Mononuclear cell (primary cell): Measurements from ENCODE around the gene SIPA1L3. TPM values are rescaled to one million over a fixed set of nuclear protein-coding genes. Genes with fewer than 3 reads are reported as not detected.

Source experiments
- H3K27me3 ChIP-seq: 2 replicates; pipeline ENCODE4 v1.6.0; 2011; ENCODE audit warnings: low read length, control low read depth; ENCODE audit not compliant: insufficient read depth
- H3K4me1 ChIP-seq: 2 replicates; pipeline ENCODE4 v1.5.1; 2011; ENCODE audit warnings: mild to moderate bottlenecking, low read length, control low read depth; ENCODE audit not compliant: insufficient read depth
- H3K4me3 ChIP-seq: 2 replicates; pipeline ENCODE4 v1.5.1; 2011; ENCODE audit warnings: mild to moderate bottlenecking, low read length, moderate library complexity
- H3K9me3 ChIP-seq: 2 replicates; pipeline ENCODE4 v1.5.1; 2011; ENCODE audit warnings: low read depth, mild to moderate bottlenecking, control low read depth, low read length
- total RNA-seq: library from RNA; depleted of rRNA; stranded (reverse); fragments of >200 nt; gene quantifications from one replicate; pipeline ENCODE4 v1.2.3, GENCODE V29; 2012

SIPA1L3 gene
- total RNA-seq, 1 donor, result 12.8 TPM

- H3K9me3 ChIP-seq, result no peaks in the 10 kb centered on the region
Observed at GRCh38 chr19:38072776-38073750, 166.1 kb downstream of the SIPA1L3 start.

GRCh38 chr19:38073841-38074685, 167.1 kb downstream of the SIPA1L3 start:
- H3K27me3 ChIP-seq, result no peaks in the 10 kb centered on the region
- peaks cover 8% of the 10 kb centered on the region for H3K4me1 ChIP-seq
- no peaks in the 10 kb centered on the region for H3K9me3 ChIP-seq
- no peak overlapping the region for H3K4me3 ChIP-seq

More at GRCh38 chr19:38072776-38073750, 166.1 kb downstream of the SIPA1L3 start:
- H3K4me3 ChIP-seq, result no peak overlapping the region
- H3K27me3 ChIP-seq, result no peaks in the 10 kb centered on the region
- peaks cover 8% of the 10 kb centered on the region for H3K4me1 ChIP-seq

DNA sequence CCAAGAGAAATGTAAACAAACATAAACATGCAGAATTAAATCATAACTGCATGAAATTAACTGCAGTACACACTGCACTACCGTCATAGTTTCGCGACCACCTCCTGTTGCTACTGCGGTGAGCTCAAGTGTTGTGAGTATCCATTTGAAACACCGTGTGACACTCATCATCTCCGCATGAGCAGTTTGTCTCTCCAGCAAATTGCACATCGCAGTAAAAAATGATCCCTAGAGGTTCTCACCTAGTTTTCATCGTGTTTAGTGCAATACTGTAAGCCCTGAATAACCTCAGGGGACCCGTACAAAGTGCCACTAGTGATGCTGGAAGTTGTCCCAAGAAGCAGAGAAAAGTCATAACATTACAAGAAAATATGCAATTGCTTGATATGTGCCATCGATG, 169.3 kb downstream of the SIPA1L3 start:
- H3K4me1 ChIP-seq, result peaks cover 19% of the 10 kb centered on the region
- no peaks in the 10 kb centered on the region for H3K27me3 ChIP-seq

DNA sequence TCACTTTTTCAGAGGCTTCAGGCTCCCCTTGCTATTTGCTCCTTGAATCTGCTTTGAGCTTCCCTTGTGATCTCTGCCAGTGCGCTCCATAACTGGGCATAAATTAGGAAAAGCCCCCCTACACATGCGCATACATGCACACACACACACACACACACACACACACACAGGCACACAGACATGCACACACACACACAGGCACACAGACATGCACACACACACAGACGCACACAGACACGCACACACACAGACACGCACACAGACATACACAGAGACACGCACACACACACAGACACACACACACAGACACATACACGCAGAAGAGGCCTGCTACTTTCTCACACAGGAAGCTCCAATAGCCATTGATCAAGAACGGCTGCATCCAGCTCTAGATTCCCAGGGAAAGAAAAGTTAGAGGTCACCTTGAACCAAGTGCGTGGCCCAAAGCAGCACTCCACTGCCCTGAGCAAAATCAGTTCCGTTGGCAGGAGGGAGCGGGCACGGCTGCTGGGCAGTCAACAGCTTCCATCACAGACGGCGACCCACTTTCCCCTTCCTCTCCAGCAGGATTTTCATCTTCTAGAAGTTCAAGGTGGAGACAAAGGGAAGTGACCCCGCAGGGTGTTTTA, 171.4 kb downstream of the SIPA1L3 start:
- Histone ChIP-seq H3K9me3 (no peaks in the 10 kb centered on the region), H3K4me1 (peaks cover 11% of the 10 kb centered on the region), H3K4me3 (no peak overlapping the region), H3K27me3 (no peaks in the 10 kb centered on the region)

More for the DNA sequence above, 169.3 kb downstream of the SIPA1L3 start:
- Histone ChIP-seq H3K9me3 (no peaks in the 10 kb centered on the region), H3K4me3 (no peak overlapping the region)

DNA sequence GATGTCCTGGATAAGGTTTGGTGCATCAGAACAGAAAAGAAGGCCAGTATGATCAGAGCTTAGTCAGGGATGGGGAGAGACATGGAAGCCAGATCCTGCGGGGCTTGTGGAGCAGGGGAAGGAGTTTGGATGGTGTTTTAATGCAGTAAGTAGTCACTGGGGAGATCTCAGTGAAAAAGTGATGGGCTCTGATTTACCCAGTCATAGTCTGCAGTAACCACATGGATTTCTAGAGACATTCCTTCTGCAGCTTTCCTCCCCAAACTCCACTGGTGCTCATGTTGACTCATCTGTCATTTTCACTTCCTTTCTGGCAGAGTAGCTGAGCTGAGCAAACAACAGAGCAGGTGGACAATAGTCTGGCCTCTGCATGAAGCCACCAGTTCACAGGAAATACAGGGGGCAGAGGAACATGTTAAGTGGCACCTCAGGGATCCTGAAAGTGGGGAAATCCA, 172.9 kb downstream of the SIPA1L3 start:
- no peaks in the 10 kb centered on the region for H3K27me3 ChIP-seq
- H3K4me3 ChIP-seq, result no peak overlapping the region
- H3K9me3 ChIP-seq, result no peaks in the 10 kb centered on the region
- peaks cover 10% of the 10 kb centered on the region for H3K4me1 ChIP-seq

DNA sequence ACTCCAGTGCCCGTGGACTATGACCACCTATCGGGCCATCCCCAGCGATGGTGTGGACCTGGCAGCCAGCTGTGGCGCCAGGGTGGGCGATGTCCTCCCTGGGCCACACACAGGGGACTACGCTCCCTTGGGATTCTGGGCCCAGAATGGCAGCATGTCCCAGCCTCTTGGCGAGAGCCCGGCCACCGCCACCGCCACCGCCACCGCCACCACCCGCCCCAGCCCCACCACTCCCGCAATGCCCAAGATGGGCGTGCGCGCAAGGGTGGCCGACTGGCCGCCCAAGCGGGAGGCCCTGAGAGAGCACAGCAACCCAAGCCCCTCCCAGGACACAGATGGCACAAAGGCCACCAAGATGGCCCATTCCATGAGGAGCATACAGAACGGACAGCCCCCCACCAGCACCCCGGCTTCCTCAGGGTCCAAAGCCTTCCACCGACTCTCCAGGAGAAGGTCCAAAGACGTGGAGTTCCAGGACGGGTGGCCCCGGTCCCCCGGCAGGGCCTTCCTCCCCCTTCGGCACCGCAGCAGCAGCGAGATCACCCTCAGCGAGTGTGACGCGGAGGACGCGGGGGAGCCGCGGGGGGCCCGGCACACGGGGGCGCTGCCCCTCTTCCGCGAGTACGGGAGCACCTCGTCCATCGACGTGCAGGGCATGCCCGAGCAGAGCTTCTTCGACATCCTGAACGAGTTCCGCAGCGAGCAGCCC, 174.7 kb downstream of the SIPA1L3 start:
- Histone ChIP-seq H3K27me3 (no peaks in the 10 kb centered on the region), H3K4me1 (peaks cover 10% of the 10 kb centered on the region), H3K9me3 (no peaks in the 10 kb centered on the region), H3K4me3 (no peak overlapping the region)

DNA sequence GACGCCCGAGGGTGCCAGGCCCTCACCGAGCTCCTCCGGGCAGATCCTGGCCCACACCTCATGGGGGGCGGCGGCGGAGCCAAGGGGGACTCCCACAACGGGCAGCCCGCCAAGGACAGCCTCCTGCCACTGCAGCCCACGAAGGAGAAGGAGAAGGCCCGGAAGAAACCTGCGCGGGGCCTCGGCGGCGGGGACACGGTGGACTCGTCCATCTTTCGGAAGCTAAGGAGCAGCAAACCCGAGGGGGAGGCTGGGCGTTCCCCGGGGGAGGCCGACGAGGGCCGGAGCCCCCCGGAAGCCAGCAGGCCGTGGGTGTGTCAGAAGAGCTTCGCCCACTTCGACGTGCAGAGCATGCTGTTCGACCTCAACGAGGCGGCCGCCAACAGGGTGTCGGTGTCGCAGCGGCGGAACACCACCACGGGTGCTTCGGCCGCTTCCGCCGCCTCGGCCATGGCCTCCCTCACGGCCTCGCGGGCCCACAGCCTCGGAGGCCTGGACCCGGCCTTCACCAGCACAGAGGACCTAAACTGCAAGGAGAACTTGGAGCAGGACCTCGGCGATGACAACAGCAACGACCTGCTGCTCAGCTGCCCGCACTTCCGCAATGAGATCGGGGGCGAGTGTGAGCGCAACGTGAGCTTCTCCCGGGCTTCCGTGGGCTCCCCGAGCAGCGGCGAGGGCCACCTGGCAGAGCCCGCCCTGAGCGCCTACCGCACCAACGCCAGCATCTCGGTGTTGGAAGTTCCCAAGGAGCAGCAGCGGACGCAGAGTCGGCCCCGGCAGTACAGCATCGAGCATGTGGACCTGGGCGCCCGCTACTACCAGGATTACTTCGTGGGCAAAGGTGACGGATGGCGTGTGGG, 175.5 kb downstream of the SIPA1L3 start:
- peaks cover 10% of the 10 kb centered on the region for H3K4me1 ChIP-seq
- H3K9me3 ChIP-seq, result no peaks in the 10 kb centered on the region
- H3K4me3 ChIP-seq, result no peak overlapping the region
- no peaks in the 10 kb centered on the region for H3K27me3 ChIP-seq

GRCh38 chr19:38084196-38084595, 177.2 kb downstream of the SIPA1L3 start:
- H3K4me3 ChIP-seq, result no peak overlapping the region

GRCh38 chr19:38089440-38089839, 182.4 kb downstream of the SIPA1L3 start:
- no peaks in the 10 kb centered on the region for H3K4me1 ChIP-seq
- H3K9me3 ChIP-seq, result no peaks in the 10 kb centered on the region
- H3K27me3 ChIP-seq, result no peaks in the 10 kb centered on the region
- H3K4me3 ChIP-seq, result no peak overlapping the region

More at GRCh38 chr19:38084196-38084595, 177.2 kb downstream of the SIPA1L3 start:
- Histone ChIP-seq H3K27me3 (no peaks in the 10 kb centered on the region), H3K9me3 (no peaks in the 10 kb centered on the region), H3K4me1 (peaks cover 10% of the 10 kb centered on the region)

GRCh38 chr19:38093154-38093553, 186.1 kb downstream of the SIPA1L3 start:
- Histone ChIP-seq H3K4me1 (no peaks in the 10 kb centered on the region), H3K4me3 (no peak overlapping the region), H3K27me3 (no peaks in the 10 kb centered on the region), H3K9me3 (no peaks in the 10 kb centered on the region)

- Histone ChIP-seq H3K27me3 (no peaks in the 10 kb centered on the region), H3K4me3 (no peak overlapping the region), H3K9me3 (no peaks in the 10 kb centered on the region), H3K4me1 (no peaks in the 10 kb centered on the region)
Observed at GRCh38 chr19:38093587-38093986, 186.6 kb downstream of the SIPA1L3 start.

DNA sequence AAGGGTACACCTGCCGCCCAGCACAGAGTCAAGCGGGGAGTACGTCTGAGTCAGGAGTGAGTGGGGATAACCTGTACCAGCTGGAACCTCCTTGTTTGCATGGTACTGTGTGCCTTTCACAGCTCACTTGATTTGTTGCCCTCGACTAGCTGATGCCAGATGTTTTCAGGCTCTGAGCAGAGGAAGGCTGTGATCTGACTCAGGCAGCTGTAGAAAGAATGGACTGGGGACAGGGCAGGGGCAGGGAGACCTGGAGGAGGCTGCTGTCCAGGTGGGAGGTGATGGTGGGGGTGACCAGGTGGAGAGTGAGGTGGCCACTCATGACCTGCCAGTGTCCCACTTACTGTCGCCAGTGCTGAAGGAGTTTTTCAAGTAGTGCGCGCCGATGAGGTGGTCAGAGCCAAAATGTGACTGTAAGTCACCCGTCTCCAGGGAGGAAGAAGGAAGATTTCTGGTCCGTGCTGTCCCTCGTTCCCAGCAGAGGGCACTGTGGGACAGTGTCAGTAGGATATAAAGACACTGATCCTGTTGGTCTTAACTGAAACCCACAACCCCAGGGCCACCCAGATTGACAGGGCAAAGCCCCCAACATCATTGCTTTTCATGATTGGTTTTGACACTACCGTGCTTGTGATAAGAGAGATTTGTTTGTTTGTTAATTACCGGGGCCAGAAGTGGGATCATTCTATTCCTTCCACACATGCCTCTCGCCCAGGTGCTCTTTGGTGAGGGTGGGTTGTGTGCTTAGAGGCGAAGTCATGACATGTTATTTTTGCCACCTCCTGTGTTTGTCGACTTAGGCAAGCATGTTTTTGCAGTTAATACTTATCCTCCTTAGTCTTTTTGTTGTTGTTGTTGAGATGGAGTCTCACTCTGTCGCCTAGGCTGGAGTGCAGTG, 188.7 kb downstream of the SIPA1L3 start:
- Histone ChIP-seq H3K27me3 (no peaks in the 10 kb centered on the region), H3K4me1 (no peaks in the 10 kb centered on the region), H3K4me3 (no peak overlapping the region), H3K9me3 (no peaks in the 10 kb centered on the region)

DNA sequence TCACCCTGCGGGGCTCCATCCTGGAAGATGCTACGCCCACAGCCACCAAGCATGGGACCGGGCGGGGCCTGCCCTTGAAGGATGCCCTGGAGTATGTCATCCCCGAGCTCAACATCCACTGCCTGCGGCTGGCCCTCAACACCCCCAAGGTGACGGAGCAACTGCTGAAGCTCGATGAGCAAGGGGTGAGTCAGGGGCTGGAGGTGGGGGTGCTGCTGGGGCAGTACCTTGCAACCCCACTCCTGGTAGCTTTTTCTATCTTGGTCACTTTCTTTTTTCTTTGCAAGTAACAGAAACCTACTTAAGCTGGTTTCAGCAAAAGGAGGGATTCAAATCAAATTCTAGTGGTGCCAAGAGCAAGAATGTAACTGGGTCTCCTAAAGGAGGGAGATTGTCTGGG, 193.0 kb downstream of the SIPA1L3 start:
- Histone ChIP-seq H3K4me1 (no peaks in the 10 kb centered on the region), H3K27me3 (no peaks in the 10 kb centered on the region), H3K9me3 (no peaks in the 10 kb centered on the region), H3K4me3 (no peak overlapping the region)
